NK-92 (cell line): ENCODE results near the gene SHFL.

Experiments
- DNase-seq: peaks from one replicate; lab custom pipeline; 2025; ENCODE audit not compliant: unreplicated experiment; lab: John Stamatoyannopoulos, UW

Gene SHFL

DNA sequence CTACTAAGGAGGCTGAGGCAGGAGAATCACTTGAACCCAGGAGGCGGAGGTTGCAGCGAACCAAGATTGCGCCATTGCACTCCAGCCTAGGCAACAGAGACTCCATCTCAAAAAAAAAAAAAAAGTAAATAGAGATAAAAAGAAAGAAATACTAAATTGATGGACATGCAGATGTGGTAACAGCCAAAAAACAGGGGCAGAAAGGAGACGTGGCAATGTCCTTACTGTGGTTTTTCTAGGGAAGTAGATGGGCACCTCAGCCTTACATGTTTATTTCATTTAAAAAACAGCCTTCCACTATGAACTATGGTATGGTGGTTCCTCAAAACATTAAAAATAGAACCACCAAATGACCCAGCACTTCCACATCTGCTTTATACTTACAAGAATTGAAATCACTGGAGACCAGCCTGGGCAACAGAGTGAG lies 40.1 kb downstream of the SHFL start:
- no peak for DNase-seq

DNA sequence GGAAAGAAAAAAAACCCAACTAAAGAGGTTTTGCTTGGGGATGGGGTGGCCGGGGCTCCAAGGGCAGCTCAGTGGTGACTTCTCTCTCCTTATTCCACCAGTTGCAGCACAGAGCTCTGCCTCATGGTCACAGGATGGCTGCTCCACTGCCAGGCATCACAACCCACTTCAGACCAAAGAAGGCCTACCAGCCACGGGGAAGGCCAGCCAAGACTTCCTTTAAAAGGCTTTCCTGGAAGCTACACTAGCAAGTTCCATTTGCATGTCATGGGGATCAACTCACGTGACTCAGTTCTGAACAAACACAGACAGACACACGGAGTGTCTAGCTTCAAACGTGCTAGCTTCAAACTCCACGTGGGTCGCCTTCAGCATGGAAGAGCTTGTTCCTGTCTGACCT lies 46.8 kb downstream of the SHFL start:
- no peak for DNase-seq

DNA sequence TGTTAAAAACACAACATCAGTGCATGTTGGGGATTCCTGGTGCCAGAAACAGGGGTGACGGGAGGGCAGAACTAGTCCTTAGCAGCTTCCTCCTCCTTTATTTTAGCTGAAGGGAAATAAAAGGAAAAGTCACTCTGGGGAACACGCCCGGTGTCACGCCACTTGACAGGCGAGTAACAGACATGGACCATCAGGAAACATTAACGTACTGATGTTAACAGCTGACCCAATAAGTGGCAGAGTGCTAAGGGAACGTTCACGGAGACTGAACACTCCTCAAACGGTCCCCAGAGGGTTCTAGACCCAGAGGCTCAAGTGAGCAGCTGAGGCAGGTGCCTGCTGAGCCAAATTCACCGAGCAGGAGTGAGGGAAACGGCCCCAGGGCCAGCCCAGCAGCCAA lies 47.5 kb downstream of the SHFL start:
- DNase-seq, result no peak

DNA sequence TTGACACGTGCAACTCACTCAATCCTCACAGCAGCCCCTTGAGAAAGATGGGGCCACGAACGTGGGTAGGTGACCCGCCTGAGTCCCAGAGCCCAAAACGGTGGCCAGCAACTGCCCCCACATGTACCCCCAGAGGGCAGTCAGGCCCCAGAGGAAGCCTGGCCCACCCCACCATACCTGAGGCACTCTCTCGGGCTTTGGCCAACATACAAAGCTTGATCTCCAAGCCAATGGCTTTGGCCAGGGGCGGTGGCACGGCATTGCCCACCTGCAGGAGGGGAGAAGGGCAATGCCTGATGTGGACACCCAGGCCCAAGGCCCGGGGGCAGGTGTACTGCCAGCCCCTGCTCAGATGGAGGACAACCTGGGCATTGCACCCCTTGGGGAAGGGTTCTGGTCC lies 47.9 kb downstream of the SHFL start:
- DNase-seq, result no peak

DNA sequence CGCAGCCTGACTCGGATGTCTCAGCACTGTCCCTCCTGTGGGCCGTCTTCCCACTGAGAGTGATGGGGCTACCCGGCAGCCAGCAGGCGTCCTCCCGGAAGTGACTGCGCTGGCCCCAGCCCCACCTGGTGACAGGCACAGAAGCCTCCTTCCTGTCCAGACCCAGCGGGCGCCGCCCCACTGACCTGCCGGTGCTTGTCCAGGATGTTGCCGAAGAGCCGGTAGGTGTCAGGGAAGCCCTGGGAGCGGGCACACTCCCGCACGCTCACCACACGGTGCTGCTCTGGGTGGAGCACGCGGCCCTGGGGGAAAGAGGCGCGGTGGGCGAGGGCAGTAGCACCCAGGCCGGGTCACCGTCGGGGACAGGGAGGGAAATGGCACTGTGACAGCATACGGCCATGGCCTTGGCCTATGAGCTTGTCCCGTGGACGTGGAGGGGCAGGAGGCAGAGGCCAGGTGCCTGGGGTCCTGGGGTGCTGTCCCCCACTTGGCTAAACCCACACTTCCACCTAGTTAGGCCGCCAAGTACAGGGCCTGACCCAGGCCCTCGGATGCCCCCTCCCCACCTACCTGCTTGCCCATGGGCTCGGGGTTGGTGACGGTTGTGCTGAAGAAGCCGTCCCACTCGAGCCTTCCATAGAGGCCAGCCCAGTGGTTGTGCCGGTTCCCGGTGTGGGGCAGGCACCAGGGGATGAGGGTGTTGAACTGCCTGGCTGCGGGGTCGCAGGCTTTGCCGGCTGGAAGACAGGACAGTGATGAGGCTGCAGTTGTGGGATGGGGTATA lies 49.6 kb downstream of the SHFL start:
- no peak for DNase-seq

DNA sequence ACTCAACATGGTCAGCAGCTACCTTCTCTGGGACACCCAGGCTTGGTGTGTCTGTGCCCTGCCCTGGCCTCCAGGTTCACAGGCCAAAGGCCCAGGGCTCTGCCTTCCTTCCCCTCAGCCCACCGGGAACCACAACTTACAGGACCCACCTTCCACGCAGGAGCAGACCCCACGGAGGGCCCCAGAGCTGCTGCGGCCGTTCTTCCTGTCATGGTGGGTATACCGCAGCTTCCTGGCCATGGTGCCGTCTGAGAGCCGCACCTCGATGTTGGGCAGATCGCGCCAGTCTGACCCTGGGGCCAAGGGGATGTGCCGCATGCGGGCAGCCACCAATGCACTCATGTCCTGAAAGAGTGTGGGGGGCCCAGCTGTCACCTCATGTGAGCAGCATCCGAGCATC lies 50.8 kb downstream of the SHFL start:
- no peak for DNase-seq

DNA sequence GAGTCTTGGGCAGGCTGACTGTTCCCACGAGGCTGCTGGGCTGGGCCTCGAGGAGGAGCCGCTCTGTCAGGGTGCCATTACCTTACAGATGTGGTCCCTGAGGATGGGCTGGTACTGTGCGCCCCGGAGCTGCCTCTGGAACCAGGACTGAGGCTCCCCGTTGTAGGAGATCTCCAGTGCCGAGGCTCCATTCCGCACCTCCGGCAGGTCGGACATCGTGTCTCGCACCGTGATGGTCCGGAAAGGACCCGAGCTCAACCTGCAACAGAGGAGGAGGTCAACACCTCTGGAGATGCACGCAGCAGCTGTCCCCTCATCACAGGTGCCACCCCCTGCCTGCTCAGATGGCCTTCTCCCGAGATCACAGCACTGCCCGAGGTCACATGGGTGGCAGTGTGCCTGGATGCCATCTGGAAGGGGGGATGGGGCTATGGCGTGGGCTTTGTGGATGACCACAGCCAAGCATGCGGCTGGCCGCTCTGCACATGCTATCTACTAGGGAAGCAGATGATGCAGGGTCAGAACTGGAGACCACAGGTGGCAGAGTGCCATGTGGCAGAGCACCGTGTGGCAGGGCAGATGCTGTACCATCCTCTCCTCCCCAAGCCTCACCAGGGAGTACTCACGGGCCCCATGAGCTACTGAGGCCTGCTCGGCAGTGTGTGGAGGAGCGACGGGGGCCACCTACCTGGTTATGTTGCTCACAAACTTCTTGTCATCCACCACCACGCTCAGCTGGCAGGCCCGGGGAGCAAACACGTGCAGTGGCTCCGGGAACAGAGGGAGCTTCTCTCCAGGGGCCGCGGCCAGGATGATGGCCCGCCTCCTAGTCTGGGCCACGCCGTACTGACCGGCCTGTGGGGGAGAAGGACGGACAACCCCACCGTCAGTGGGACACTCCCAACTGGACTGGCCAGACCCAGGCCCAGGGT lies 51.9 kb downstream of the SHFL start:
- DNase-seq, result no peak

DNA sequence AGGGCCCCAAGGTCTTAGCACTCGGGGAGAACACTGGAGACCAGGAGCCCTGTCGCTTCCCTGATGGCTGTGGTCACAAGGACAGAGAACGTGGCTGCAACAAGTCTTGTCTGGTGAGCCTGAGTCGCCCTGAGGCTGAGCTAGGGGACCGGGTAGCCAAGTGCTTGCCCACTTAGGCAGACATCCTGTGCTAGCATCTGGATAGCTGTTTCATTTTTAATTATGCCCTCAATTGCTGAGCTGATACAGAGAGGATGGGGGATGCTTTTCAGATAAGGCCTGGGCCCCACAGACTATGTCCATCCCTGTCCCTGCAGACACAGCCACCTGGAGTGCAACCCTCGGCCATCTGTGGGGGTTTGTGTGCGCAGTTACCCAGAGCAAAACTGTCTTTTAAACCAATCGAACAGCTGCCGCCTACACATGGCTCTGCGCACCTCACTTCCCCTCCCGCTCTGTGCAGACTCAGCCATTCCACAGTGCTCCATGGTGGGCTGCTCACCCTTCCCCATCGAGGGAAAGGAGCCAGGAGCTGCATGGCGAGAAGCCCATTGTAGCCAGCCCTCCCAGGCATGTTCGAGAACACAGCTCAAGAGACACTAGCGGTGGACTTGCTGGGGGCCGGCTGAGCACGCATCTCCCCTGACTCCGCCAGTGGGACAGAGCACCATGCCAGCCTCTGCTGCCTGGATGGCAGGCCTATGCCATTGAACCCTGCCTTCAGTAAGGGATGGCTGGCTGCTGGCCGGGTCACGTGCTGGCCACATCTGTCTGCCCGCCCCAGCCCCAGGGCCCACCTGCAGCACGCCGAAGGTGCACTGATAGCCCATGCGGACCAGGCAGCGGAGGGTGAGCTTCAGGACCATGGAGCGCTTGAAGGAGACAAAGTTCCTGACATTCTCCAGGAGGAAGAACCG lies 53.0 kb downstream of the SHFL start:
- DNase-seq, result no peak

DNA sequence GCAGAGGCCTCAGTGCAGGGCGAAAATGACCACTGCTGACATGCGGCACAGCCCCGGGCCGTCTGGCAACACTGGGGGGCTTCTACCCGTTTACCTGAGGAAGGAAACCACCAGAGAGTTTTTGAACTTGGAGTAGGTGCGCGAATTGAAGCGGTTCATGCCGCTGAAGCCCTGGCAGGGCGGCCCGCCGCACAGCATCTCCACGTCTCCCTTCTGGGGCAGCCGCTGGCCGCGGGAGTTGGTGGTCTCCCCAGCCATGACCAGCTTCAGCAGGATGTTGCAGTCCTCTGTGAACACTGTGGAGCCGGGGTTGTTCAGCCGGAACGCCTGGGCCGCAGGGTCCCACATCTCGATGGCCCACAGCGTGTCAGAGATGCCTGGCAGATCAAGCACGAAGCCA lies 53.8 kb downstream of the SHFL start:
- no peak for DNase-seq

DNA sequence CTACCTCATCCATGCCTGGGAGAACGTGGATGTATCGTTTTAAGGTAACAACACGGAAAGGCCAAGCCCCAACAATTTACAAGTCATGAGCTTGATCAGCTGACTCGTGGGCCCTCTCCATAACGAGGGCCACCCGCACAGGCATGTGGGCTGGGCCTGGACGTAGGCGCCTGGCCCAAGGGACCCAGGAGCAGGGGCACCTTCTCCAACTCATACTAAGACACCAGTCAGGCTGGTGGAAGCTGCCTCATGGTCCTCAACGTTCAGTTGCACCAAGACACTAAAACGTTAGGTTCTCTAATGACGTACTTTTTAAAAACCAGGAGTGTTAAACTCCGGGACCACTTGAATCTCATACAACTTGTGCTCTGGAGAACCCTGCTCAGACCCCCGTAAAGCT lies 55.4 kb downstream of the SHFL start:
- no peak for DNase-seq

DNA sequence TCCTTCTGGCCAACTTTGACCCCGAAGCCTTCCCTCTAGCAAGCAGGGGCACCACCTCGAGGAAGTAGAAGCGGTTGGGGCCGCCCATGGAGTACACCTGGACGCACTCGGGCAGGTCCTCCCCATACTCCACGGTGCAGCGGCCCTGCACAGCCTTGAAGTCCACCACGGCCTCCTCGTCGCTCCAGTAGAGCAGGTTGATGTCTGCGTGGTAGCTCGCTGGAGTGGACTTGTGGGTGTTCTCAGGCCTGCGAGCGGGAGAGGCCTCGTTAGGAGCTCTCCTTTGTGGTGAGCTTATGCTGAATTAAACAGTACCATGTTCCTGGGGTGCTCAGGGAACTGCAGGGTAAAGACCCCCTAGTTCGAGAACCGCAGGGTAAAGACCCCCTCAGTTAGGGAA lies 55.9 kb downstream of the SHFL start:
- no peak for DNase-seq
